ENCODE data around the gene POFUT2.
"Not testable (repeated sequence)": the region's sequence is repeated elsewhere in the genome, so short reads cannot be mapped to it uniquely, and the experiment has no call there.

POFUT2 gene

DNA sequence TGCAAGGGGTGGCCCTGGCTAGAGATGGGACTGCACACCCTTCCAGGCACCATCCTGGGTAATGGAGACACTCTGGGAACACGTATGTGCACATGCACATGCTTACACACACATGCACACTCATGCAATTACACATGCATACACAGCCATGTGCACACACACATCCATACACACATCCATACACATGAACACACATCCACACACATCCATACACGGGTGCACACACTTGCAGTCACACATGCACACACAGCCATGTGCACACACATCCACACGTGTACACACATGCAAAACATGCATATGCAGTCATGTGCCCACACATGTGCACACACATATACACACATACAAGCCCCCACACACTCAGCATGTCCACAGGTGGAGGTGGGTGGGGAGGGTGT, 22.3 kb upstream of the POFUT2 start:
- DNase-seq, result no peak

DNA sequence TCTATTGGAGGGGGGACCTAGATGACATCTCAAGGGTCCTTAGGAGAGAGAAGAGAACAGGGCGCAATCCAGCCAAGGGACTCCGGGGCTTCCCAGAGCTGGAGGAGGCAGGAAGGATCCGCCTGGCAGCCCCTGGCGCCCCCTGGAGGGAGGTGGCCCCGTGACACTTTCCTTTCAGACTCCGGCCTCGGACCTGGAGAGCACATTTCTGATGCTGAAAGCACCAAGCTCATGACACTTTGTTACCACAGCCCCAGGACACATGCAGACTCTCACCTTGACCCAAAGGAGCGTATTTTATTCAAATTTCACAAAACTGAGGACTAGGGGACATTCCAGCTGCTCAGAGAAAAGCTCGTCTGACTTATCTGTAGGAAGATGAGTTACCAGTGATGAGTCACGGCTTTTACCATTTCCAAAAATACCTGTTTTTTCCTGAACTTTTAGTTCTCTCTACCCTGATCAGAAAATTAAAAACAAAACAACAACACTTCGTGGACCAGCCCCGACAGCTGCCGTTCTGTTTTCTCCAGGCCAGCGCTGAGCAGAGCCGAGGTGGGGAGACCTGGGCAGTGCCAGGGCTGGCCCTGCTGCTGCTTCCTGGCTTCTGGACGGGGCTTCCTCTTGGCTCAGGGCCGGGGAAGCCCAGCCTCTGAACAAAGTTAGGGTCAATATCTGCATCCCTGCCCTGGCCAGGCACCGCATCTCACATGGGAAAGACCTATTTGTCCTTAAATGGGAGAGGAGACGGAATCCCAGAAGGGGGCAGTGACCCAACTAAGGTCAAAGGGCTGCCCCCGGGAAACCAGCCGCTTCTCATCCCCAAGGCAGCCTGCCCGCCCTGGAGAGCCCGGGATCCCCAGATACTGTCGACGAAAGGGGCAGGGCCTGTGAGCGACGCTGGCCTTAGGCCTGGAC, 21.6 kb upstream of the POFUT2 start:
- peak; percentile 73 for DNase-seq

DNA sequence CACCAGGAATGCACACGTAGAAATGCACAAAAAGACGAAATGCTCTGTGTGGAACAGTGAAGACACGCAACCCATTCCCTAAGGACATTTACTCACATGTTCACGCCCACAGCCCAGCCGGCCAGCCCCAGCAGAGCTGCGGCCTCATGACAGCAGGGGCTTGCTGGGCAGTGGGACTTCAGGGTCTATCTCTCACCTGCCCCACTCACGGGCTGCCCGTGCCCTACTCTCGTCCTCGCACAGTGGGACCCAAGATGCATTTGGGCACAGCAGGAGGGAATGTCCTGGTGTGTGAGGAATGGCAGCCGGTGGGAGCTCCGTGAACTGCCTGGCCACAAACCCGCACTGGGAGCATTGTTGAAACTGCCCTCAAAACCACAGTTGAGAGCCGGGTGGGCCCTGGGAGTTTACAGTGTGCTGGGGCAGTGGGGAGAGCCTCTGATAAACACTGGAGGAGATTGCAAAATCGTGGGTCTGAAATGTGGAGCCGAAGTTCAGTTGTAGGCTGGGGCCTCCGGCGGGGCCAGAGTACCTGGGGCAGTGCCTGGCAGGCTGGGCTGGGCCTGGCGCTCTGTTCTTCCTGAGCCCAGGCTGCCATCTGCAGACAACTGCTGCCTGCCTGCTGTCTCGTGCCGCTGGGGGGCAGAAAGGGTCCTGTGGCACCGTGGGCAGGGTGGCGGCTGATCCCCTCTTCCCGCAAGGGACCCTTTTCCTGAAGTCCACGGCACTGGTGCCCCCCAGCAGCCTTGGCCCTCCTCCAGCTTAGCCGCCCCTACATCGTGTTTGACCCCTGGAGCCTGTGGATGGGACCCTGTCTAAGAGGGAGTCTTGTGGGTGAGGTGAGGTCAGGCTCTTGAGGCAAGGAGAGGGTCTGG, 20.7 kb upstream of the POFUT2 start:
- peak; percentile 75 for DNase-seq

DNA sequence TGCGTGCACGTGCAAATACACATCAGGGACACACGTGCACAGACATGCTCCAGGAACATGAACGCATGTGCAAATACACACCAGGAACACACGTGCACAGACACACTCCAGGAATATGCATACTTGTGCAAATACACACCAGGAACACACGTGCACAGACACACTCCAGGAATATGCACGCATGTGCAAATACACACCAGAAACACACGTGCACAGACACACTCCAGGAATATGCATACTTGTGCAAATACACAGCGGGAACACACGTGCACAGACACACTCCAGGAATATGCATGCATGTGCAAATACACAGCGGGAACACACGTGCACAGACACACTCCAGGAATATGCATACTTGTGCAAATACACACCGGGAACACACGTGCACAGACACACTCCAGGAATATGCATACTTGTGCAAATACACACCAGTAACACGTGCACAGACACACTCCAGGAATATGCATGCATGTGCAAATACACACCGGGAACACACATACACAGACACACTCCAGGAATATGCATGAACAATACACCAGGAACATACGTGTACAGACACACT, 20.0 kb upstream of the POFUT2 start:
- DNase-seq, result not testable (repeated sequence)

DNA sequence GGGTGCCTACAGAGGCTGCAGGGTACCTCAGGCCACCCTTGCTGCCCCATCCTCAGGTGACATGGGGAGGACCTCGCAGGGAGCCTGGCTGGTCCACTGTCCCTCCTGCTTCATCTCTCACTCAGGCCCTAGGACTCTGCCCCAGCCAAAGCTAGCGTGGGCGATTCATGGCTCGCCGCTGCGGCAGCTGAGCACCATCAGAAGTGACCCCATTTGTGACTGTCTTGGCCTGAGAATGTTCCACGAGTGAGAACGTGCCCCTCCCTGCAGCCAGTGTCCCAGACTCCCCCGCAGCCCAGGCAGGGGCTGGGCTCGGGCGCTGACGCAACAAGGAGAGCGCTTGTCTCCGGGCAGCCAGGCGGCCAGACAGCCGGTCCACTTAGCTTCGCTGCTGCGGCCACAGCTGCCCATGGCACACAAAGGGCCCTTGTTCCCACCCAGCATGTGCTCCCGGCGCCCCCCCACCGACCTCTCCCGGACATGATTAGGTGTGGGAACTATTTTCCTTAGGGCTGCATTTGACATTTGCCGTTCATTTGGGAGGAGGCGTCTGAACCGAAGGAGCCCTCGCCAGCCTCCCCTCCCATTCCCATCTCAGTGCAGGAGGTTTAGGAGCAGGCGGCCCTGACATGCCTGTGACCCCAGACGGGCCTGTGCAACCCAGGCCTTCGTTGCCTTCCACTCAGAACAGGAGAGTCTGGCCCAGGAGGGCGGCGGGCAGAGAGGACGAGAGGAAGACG, 19.3 kb upstream of the POFUT2 start:
- no peak for DNase-seq

DNA sequence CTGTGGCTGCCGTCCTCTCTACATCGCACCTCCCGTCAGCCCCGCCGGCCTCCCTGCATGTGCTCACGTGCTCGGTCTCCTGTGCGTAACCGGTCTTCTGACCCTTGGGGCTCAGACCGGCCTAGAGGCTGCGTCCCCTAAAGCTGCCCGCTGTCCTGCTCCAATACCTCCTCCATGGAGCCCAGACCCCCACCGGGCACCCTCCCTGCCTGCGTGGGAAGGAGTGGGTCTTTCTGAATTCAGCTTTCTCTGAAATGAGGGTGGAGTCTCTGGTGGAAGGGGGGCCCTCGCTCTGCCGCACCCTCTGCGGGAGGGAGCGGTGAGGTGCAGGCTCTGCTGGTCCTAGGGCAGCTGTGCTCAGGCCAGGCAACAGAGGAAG, 18.7 kb upstream of the POFUT2 start:
- no peak for DNase-seq

DNA sequence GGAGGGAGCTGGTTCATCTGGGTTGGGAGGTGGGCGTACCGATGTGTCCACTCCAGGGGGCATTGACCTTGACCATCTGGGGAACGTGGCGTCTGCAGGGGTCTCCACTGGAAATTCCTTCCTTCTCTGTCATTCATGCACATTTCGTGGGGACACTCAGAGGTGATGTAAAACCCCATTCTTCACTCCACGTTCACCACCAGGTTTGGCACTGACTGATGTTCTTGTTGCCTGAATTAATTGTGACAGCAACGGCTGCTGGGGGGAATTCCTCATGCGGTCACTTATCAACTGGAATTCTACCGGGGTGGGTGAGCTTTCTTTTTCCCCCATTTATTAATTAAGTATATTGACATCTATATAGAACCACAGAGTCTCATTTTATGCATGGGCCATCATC, 18.1 kb upstream of the POFUT2 start:
- no peak for DNase-seq

DNA sequence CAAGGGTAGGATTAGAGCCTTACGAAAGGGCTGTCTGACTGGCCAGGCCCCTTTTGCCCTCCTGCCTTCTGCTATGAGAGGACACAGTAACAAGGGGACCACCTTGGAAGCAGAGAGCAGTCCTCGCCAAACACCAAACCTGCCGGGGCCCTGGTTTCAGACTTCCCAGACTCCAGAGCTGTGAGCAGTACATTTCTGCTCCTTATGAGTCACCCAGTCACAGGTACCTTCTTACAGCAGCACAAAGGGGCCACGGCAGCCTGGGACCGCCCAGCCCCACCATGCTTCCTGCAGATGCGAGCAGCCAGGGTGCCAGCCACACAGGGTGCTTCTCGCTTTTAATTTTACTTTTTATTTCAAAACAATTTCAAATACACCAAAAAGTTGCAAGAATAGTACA, 17.2 kb upstream of the POFUT2 start:
- DNase-seq, result no peak

DNA sequence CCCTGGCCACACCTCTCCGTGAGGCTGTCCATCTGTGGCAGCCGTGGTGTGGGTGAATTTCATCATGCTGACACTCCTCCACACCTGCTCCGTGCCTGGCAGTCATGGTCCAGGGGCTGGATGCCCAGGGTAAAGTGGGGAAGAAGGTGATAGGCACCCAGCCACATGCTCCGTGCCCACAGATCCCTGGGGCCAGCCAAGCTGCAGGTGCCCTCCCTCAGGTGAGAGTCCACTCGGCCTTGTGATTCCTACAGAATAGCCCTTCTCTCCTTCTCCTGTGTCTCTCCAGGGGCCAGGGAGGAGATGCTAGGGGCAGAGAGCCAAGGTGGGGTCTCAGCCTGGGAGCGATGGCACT, 16.8 kb upstream of the POFUT2 start:
- no peak for DNase-seq

DNA sequence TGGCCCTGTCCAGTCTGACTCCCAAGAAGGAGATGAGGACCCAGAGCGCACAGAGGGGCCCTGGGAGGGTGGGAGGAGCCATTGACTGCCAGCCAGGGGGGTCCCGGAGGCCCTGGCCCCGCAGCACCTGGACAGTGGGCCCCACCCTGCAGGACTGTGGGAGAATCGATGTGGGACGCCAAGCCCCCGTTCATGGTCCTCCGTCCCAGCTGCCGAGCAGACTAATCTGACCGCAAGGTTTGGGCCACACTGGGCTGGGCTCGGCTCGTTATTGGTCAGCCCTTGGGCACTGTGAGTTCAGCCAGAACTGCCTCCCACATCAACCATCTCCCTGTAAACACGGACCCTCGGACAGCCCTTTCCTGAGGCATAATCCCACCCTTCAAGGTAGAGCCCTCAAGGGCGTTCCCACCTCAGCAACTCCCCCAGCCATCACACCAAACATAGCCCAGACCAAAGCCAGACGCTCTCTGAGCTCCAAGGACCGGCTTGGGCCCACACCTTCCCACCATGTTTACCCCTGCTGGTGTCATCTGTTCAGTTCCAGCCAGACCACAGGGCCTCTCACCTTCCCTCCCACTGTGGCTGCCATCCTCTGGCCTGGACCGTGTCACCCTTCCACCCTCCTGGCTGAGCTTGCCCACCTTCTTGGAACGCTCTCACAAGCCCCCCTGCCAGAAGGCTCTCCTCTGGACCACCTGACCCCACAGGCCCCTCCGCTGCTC, 16.2 kb upstream of the POFUT2 start:
- no peak for DNase-seq

DNA sequence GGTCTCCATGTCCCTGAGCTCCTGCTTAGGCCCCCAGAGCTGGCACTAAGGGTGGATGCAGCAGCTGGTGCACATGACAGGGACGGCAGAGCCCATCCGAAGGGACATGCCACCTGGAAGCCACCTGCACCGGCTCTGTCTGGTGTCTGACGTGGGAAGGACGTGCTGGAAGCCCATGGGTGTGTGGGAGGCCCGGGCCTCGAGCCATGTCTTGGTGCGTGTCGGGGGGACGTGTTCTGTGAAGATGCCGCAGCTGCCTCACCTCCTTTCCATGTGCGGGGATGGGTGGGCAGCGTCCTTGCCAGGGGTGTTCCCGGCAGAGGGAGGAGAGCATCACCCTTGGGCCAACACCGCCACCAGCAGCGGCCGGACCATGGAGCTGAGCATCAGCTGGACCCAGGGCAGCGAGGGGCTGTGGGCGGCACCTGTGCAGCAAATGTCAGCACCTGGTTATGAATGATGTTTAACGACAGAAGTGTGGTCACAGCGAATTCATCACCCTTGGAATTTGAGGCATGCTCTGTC, 15.5 kb upstream of the POFUT2 start:
- no peak for DNase-seq

DNA sequence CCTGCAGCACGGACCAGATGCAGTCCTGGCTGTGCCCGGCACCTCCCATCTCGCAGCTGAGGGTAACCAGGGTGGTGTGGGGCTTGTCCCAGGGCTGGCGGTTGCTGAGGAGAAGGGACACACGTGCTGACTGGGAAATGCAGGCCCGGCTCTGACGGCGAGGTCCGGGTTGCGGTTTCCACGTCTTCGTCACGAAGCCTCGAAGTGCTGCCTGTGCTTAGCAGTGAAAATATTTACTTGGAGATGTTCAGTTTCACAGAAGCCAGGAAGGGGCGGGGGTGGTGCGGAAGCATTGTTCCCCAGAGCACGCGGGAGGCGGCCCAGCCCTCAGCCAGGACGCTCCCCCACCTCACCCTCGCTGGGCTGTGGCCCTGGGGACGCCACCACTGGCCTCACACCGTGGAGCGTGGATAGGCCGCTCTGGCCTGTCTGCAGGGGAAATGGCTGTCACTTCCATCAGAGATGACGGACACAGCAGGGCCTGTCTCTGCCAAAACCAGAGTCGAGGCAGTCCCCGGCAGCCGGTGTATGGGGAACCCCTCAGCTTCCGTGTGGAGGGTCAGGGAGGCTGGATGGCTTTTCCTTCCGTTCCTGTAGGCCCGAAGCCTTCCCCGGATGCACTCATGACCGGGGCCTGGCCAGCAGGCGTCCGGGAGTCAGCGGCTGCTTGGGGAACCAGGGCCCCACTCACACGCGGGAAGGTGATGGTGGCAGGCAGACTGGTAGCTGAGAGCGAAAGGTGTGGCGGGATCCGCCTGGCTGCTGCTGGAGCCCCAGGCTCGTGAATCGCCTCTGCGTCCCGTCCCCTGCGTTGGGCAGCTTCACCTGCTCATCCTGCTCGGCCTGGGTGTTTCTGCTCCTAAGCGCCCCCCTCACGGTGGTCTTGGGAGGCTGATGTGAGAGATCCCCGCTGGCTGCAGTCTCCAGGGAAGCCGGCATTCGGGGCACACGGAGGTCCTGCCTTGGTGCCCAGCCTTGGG, 14.7 kb upstream of the POFUT2 start:
- DNase-seq, result no peak

DNA sequence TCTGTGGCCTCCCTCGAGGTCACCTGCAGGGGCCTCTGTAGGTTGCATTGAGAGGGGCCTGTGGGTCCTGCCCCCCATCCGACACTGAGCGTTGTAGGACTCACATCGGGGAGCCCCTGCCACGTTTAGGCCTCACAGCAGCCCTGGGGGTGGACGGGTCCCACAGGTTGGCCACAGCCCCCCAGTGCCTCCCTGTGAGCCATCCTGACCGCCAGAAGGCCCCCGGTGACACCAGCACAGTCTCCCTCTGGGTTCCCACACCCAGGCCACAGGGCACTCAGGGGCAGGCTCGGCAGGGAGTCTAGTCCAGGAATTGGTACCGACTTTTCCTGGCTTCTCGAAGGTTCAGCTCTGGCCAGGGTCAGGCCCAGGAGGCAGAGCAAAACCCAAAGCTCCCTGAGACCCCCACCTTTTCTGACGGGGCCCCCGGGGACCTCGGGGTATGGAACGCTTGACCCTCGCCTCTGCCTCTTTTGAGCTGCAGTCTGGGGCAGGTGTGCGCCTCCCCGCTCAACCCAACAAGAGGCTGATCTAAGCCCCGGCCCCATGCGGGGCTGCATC, 13.9 kb upstream of the POFUT2 start:
- no peak for DNase-seq

DNA sequence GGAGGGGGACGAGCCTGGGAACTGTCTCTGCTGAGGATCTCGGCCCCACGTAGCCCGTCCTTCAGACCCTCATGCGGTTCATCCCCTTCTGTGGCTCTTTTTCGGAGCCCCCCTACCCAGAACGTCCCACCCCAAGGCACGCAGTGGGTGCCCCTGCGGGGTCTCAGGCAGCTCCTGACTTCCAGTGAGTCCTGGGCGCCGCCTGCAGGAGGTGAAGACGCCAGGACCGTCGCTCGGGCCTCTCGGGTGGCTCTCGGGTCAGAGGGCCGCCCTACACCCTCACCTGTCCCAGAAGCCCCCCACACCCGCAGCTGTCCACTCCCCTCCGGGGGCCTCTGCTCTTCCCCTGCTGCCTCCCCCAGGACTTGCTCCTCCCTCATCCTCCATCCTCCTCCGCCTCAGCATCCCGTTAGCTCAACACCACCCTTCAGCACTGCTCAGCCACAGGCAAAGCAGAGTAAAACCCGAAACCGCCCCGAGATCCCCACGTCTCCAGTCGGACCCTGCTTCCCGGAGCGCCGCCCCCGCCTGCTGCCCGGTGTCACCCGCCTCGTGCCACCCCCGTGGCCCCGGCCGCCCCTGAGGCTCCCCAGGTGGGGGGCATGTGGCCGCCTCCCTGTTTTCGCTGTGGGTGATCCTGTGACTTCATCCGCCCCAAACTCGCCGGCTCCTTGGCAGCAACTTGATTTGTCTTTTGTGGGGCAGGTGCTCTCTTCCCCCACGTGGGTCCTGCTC, 13.3 kb upstream of the POFUT2 start:
- DNase-seq, result no peak

DNA sequence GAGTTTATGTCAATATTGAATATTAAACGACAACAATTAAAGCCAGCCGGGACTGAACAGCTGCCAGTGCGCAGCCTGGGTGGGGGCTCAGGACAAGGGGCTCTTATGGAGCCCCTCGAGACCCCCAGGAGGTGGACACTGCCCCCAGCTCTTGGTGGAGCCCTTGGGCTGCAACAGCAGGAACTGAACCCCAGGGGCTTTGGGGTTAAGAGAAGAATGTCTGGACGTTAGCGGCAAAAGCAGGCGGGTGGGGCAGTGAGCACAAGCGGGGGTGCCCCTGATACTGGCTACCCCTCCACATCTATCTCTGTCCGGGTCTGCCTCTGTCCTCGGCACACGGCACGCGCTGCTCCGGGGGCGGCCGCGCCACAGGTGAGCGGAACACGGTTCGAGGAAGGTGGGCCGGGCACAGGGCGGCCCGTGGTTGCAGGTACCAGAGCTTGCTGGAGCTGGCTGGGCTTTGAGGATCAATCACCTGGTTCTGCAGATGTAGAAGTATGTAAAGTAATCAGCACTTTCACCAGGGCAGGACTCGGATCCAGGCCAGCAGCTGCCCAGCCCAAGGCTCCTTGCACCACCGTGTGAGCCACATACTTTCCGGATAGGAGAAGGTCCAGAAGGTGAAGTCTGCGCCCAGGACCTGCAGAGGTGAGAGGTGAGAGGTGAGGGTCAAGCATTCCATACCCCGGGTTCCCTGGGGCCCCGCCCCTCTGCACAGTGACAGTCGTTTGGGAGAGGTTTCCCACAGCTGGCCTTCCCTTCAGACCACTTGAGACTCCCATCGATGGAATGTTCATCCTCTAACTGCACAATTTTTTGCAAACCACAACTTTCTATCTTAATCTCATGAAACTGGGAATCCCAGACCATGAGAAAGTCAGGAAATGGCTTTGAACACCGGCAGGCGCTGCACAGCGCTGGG, 12.4 kb upstream of the POFUT2 start:
- DNase-seq, result no peak

DNA sequence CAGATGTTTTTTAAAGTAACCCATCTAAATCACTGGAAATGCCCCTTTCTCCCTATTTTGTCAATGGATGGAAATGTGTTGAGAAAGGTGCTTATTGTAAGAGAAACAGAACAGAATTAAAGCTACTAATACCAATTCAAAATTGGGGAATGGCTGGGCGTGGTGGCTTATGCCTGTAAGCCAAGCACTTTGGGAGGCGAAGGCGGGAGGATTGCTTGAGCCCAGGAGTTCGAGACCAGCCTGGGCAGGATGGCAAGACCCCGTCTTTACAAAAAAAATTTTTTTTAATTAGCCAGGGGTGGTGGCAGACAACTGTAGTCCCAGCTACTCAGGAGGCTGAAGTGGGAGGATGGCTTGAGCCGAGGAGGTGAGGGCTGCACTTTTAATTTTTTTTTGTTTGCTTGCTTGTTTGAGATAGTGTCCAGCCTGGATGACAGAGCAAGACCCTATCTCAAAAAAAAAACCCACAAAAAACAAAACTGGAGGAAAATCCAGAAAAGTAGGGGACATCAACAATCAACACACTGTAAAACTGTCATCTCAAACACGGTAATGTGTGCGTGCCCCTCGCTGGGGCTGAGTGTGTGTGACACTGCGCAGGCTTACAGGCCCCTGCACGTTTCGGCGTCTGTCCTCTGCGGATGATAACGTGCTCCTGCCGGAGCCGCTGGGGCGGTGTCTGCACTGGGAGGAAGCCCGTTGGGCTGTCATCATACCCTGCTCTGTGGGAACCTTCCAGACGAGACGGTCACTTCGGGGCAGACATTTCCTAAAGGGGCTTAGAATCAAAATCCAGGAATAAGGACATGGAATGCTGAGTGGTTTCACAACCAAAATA, 11.6 kb upstream of the POFUT2 start:
- DNase-seq, result no peak

DNA sequence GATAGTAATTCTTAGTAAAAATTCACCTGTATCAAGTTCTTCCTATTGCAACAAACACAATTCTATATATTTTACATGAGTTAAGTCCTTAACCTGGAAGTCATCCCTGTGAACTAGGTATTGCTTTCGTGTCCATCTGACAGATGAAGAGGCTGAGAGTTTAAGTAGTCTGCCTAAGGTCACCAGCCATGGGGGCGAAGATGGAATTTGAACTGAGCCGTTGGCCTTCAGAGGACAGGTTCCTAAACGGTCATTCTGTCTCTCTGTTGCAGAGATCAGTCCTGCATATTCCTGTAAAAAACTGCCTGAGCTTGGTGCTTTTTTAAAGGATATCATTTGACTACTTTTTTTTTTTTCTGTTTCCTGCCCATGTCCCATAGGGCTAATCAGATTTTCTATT, 10.2 kb upstream of the POFUT2 start:
- no peak for DNase-seq

DNA sequence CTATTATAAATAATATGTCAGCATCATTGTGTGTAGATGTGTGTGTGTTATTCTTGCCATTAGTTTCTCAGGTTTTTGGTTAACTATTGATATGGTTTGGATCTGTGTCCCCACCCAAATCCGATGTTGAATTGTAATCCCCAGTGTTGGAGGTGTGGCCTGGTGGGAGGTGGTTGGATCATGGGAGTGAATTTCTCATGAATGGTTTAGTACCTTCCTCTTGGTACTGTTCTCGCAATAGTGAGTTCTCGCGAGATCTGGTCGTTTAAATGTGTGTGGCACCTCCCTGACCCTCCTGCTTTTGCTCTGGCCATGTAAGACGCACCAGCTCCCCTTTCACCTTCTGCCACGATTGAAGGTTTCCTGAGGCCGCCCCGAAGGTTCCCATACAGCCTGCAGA, 9.6 kb upstream of the POFUT2 start:
- no peak for DNase-seq
